GM19395 (cell line): ENCODE data around the gene VSTM2B.
"Not testable (repeated sequence)": the region's sequence is repeated elsewhere in the genome, so short reads cannot be mapped to it uniquely, and the experiment has no call there.

ENCODE experiments used
- ATAC-seq: cut with Tn5 transposase; IDR thresholded peaks from one replicate; pipeline ENCODE4 v1.9.1; 2021; ENCODE audit warnings: mild to moderate bottlenecking, moderate library complexity; ENCODE audit not compliant: unreplicated experiment

Gene VSTM2B

DNA sequence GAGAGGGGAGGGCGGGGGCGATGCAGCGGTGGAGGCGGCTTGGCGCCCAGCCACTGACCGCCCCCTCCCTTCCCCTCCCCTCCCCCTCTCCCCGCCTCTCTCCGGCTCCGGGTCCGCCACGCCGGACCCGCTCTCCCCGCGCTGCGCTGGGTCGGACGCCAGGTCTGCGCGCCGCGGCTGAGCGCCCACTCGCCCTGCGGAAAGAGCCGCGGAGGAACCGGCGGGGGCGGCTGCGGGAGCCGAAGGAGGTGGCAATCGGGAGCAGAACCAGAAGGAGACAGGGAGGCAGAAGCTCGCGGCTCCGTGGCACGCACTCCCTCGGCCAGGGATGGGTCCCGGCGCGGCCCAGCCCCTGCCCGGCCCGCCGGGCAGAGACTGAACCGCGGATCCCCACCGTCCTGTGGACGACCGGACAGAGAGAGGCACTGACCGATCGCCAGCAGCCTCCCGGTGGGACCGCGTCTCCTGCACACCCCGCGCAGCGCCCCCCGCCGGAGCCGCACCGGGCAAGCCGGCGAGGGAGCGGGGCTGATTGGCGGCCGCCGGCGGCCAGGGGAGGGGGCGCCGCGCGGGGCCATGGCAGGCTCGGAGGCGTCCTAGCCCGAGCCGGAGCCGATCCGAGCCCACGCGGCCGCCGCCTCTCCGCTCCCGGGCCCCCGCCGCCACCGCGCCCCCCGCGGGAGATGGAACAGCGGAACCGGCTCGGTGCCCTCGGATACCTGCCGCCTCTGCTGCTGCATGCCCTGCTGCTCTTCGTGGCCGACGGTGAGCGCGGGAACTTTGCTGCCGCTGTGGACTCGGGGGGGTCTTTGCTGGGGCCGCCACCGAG is at the start of gene VSTM2B:
VSTM2B (plus strand) TSS at position 94 of the 829 bp plus-strand sequence; CDS start at position 684, 590 bp downstream.
- ATAC-seq: no peak

DNA sequence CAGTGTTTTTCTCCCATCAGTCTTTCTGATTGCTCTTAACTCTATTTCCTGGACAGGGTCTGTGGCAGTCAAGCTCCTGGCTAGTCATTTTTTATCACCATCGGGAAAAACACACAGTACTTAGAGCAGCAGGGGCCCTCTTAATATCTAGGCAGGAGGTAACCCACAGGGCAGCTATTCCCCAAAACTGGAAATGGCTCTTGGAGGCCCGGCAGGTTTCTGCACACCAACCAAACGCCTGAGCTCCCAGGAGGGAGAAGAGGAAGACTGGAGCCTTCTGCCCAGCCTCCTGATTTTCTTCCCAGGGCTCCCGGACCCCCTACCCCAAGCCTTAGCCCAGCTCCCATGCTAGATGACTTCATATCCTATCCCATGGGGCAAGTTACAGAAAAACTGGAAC is 49.3 kb upstream of the VSTM2B start:
- ATAC-seq: no peak

DNA sequence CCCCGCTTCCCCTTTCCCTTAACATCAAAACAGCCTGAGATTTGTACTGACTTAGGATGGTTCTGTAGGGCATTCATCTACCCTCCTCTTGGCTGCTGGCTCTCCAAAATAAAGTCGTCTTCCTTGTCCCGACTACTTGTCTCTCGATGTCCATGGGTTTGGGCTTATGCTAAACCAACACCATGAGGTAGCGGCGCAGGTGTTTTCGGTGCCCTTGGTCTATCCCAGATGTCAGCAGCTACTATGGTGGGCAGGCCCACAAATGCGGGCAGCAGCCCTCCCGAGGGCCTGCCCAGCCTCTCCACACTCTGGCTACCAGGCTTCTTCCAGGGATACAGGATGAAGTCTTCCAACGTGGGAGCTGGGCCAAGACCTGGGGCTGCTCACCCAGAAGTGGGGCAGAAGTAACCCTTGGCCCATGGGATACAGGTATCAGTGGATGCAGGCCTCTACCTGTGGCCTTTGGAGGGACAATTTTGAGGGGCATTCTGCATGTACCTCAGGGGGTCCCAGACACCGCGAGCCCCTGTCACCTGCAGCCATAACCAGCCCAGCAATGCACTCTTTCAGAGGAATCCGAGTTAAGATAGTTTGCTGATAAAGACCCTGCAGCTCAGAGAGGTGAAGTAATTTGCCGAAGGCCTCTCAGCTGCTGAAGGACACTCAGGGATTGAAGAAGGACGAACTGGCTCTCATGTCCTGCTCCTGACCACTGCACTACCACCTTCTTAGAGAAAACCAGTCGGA is 47.8 kb upstream of the VSTM2B start:
- no peak for ATAC-seq

DNA sequence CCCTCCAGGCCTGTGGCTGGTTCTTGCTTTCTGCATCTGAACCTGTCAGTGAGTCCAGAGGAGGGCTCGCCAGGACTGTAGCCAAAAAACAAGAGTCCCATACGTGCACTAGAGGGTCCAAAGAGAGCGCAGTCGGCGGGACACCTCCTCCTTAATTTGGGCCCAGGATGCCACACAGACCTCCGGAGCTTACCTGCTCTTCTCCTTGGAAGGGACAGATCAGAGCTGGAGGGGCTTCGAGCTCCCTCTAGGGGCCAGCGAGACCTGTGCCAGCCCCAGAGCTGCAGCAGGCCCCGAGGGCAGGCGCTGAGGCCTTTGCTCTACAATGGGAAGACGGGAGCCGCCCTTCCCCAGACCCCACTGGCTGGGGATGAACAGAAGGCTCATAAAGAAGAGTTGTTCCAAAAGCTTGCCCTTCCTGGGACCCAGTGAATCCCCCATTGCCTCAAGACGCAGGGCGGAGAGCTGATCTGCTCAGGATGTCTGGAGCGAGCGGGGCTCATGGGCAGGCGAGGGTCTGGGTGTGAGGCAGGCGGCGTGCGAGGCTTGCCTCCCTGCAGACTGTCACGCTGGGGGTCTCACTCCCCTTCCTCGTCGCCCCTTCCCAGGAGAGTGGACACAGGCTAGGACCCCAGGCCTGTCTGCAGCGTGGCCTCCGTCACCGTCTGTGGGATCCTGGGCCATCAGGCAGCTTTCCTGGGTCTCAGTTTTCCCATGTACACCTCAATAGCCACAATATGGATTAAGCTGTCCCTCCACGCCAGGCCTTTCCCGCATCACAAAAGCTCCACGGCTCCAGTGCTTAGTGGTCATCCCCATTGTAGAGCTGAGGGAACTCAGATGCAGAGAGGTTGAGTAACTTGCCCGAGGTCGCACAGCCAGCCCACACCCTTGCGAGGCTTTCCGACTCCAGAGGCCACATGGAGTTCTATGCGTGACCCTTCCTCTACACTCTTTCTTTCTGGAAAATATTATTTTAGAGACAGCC is 46.9 kb upstream of the VSTM2B start:
- ATAC-seq: no peak

DNA sequence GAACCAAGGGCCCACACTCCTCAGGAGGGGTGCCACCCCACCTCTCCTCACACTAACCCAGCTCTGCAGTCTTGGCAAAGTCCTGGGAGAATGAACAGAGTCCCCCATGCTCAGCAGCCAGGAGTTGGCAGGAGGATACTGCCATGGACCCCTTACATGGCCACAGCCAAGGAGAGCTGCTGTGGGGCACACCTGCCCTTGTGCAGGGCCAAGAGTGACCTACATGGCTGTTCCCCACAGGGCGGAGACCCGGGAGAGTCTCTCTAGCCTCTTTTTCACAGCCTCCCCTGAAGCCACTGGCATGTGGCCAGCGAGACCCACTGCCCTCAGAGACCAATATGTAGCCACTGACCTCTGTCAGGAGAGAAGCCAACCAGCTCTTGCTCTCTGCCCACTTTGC is 45.9 kb upstream of the VSTM2B start:
- ATAC-seq: no peak

DNA sequence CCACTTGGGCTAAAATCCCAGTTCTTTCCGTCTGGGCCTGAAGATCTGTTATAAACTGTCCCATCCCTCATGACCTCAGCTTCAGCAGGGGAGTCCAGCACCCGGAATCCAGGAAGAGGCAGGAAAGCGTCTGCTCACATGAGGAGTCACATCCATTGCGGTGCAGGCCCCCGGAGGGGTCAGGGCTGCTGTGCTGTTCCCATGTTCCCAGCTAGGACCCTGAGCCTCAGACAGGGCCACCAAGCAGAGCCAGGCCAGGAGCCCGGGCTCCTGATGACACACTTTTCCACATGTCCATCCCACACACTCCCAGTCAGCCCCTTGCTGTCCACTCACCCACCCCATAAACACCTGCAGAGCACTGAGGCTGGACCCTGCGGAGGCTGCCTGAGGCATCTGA is 45.3 kb upstream of the VSTM2B start:
- no peak for ATAC-seq

DNA sequence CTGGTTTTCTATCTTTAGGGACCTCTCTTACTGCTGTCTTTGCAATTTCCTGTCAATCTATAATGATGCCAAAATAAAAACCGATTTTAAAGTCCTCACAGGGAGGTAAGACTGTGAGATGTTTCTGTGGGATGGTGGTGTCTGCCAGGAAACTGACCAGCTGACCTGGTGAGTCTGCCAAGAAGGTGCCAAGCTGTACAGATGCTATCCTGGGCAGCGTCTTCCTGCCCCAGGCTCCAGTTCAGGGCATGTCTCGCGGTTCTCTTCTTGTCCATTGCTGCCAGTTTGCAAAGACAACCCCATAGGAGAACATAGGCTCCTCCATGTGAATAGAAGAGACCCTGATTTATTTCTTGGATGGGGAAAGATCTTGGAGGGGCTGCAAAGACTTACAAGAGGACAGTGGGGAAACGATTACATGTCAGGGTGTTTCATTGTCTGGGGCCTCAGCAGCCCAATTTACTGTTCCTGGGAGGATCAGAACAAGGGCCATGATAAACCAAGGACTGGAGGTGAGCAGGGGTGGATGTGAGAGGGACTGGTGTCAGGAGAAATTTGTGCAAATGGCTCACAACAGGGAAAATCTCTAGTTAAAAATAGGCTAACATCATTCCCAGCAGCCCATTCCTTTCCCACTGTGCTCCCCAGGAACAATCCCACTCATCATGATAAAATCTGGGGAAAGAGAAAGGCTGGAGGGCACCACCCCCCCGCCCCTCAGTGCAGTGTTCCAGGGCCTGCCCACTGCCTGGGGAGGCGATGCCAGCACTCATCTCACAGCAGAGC is 42.7 kb upstream of the VSTM2B start:
- ATAC-seq: no peak

DNA sequence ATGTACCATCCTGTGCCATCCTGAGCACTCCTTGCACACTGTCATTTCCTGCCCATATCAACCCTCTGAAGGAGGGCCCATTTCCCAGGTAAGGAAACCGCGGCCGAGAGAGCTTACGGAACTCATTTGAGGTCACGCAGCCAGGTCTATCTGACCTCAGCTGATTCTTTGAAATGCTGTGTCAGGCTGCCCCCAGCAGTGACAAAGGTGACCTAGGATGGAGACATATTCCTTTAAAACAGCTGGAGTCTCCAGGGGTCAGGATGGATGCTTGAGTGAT is 42.2 kb upstream of the VSTM2B start:
- ATAC-seq: no peak

DNA sequence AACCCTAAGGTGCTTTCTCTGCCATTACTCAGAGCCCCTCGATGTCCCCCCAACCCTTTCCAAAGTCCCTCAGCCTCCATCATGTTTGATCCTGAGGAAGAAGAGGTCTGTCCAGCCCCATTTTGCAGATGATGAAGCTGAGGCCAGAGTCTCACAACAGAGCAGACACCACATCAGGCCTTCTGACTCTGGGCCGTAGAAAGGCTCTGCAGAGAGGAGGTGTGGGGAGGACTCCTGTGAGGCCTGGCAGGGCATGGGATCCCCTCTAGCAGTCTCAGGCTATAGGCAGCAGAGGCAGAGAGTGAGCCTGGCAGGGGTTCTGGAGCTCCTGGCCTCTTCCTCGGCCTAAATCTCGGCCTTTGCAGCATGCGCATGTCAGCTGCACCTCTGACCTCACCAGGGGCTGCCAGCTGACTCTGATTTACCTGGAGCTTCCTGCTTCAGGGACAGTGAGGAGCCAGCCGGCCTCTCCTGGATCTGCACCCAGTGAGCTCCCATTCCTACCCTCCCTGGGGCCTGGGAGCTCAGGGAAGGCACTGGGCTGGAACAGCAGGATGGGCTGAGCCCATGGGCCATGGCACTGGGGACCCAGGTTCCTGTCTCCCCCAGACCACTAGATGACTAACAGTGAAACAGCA is 41.7 kb upstream of the VSTM2B start:
- no peak for ATAC-seq

DNA sequence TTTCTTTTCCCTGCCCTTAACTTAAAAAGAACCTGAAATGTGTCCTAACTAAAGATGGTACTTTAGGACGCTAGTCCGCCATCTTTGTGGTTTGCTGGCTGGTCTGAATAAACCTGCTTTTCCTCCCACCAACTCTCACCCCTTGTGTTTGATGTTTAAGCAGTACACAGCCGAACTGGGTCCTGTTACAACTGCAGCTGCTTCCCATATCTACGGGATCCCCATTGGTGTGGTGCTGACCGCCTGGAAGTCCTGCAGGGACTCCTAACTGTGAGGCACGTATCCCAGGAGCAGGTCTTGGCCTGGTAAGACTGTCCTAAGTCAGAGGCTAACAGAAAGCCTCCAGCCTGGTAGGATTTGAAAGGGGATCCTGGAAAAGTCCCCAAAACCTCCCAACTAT is 40.9 kb upstream of the VSTM2B start:
- ATAC-seq: no peak

DNA sequence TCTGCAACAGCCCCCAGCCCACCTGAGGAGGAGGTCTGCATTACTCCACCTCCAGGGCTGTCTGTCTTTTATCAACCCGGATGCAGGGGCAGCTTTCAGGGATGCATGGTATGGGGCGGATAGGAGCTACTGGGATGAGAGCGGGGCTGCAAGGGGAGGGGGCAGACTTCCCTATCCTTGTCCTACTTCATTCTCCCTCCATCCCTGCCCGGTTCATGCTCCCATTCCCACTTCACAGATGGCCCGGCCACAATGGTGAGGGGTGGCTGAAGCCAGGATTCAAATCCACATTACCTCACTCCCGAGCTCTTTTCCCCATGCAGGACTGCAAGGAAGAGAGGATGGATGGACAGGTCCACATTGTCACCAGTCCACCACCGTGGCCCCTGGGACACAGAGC is 40.5 kb upstream of the VSTM2B start:
- ATAC-seq: no peak

DNA sequence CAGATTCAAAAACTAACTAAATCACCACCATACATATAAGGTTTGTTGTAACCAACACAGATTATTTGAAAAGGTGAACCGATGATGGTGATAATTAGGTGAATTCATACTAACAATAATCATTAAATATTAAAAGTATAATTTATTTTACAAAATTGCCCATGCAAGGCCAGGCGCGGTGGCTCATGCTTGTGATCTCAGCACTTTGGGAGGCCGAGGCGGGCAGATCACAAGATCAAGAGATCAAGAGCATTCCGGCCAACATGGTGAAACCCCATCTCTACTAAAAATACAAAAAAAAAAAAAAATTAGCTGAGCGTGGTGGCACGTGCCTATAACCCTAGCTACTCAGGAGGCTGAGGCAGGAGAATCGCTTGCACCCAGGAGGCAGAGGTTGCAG is 38.8 kb upstream of the VSTM2B start:
- not testable (repeated sequence) for ATAC-seq

DNA sequence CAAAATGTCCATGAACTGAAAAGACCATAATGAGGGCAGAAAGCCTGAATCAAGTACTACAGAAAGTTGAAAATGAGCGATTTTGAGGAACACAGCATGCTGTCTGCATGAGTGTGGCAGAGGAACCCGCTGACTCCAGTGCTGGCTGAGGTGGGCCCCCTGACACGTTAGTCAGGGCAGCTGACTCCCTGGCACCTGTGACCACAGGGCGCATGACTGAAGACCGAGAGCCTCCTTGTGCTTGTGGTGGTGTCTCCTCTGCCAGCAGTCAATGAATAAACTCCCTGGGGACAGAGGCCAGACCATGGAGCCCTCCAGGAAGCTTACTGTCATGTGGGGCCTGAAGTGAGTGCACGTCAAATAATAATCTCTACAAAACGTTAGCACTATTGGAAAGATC is 38.4 kb upstream of the VSTM2B start:
- no peak for ATAC-seq

DNA sequence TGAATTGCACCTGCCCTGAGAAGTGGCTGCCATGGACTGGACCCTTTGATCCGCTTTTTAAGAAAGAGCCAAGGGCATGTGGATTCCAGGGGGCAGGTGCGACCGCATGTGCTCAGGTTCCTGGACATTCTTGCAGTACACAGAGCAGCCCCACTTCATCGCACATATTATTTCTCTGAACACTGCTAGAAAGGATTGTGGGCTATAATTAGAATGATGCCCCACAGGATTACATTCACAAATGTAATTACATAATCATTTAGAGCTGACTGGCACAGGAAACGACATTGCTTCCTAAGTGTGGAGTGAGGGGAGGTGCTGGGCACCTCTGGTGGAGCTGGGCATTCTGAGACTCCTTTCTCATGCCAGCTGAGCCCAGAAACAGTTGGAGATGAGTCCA is 37.5 kb upstream of the VSTM2B start:
- no peak for ATAC-seq

DNA sequence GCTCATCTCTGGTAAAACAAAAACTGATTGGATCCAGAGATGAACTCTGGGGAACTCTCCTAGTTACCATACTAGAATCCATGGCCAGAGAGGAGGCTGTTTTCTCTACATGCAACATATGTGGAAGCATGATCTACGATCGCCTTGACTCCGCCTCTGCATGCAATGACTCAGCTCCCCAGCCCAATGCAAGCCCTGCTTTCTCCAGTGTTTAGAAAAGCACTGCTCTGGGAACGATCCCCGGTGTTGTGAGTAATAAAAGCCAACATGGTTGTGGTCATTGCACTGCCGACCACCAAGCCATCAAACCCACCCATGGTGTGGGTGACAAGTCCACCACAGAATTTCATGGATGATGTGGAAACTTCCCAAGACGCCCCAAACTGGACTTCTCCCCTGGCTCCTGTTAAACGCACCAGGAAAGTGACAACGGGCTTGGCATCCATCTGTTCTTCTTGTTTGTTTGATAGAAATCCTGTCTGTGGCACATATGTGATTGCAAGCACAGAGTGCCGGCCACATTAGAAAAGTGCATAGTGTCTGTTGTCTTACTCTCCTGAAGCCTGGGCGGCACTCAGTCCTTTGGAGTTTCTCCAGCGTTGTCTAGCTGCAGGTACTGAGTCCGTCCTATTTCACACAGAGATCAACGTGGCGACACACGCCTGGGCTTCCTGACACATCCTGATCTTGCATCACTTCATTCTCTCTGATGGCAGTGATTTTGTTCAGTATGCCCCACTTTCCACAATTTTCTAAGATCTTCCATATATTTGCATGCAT is 36.4 kb upstream of the VSTM2B start:
- no peak for ATAC-seq

DNA sequence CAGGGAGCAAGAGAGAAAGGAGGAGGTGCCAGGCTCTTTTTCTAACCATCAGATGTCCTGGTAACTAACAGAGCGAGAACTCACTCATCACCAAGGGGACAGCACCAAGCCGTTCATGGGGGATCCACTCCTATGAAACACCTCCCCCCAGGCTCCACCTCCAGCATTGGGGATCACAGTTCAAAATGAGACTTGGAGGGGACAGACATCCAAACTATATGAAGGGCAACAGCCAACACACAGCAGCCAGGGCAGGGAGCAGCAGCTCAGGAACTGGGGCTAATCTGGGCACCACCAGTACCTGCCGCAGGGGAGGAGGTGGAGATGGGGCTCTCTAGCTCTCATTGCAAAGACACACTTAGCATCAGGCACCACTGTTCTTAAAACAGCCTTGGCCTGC is 34.3 kb upstream of the VSTM2B start:
- ATAC-seq: no peak

DNA sequence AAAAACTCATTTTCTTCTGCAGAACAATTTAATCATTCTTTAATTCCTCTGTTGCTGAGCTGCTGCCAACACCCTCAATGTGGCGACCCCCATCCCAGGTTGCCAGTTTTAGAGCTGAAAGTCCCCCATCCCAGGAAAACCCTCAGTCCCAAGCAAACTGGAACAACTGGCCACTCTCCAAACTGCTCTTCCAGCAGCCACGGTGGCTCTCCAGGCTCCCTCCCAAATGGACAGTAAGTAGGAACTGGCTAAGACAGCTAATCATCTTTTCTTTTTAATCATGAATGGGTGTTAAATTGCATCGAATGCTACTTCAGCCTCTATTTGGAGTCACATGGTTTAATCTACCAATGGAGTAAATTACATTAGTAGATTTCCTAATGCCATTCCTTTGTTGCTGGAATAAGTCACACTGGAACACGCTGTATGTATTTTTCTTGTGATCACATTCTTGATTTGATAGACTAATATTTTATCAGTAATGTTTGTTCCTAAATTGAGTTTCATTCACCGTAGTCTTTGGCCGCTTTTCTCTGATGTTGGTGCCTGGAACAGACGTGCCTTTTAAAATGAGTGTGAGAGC is 33.7 kb upstream of the VSTM2B start:
- ATAC-seq: no peak

DNA sequence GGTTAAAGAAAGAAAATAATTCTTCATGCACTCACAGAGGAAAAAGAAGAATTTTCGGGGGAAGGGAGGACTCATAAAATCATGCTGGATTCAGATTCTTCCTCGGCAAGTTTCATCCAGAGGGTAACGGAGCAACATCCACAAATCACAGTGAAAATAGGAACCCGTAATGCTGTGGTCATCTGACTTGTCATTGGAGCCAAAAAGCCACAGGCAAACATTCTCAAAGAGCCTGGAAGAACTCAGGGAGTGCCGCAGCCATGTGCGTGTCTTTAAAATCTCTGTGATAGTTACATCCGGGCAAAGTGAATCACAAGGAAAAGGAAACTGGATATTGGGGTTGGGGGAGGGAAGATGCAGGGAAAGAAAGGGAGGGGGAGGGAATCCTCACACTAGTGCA is 33.0 kb upstream of the VSTM2B start:
- no peak for ATAC-seq

DNA sequence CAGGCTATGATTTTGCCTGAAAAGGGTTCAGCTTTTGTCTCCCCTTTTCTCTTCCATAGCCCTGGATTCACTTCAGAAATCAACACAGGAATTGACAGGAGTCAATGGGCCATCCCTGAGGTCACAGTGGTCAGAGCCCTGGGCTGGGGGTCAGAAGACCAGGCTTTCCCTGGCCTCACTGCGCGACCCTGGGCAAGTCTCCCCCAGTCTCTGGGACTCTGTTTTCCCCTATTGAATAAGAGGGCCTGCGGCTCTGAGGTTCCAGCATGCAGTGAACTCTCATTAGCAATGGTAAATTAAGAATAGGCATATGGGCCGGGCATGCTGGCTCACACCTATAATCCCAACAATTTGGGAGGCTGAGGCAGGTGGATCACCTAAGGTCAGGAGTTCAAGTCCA is 30.7 kb upstream of the VSTM2B start:
- ATAC-seq: no peak
